T-cell (primary cell): ENCODE results near the gene NXT1. TPM values are rescaled to one million over a fixed set of nuclear protein-coding genes. Genes with fewer than 3 reads are reported as not detected.

Experiments used
- ATAC-seq, 4 experiments: fragments of 200-7000 bp in 3 of 4; fragments of 150-1000 bp in 1 of 4; cut with Tn5 transposase; replicated peaks in 1 of 4; 1 replicate in 3 of 4; 2 replicates in 1 of 4; pipeline ENCODE4 v1.10.0; 2021; ENCODE audit warnings: moderate library complexity in 3 of 4, mild to moderate bottlenecking in 2 of 4, moderate number of reproducible peaks in 1 of 4
- CTCF ChIA-PET, 2 donors: fragments of 300-600 bp; sonication (Branson Sonifier 250); formaldehyde crosslinking; loops; one replicate each; lab custom pipeline; 2022; ENCODE audit warnings: antibody characterized with exemption in 2 of 2; lab: Charles Lee
- POLR2A ChIA-PET, 2 donors: fragments of 300-600 bp; sonication (Branson Sonifier 250); formaldehyde crosslinking; loops; one replicate each; lab custom pipeline; 2022; ENCODE audit warnings: antibody characterized with exemption in 2 of 2; lab: Charles Lee
- DNase-seq, 35 experiments: peaks; one replicate each; pipeline versions ENCODE4 v3.0.0 to v3.0.0-alpha.2; 2013 to 2023
- H3K27ac ChIP-seq: one replicate; pipeline ENCODE4 v1.5.1; 2013; ENCODE audit warnings: low read length
- H3K27me3 ChIP-seq, 2 experiments: replicated peaks in 1 of 2; 1 replicate in 1 of 2; 2 replicates in 1 of 2; pipeline versions ENCODE4 v1.6.1 to v1.7.0; 2013; ENCODE audit warnings: low read length in 1 of 2, mixed read lengths in 1 of 2; ENCODE audit not compliant: control insufficient read depth in 2 of 2, insufficient read depth in 2 of 2; ENCODE audit errors: extremely low read depth in 1 of 2
- H3K36me3 ChIP-seq, 2 donors: 1 replicate in 1 of 2; 2 replicates in 1 of 2; pipeline versions ENCODE4 v1.6.1 to v1.7.0; 2013; ENCODE audit warnings: low read length in 1 of 2; ENCODE audit not compliant: control insufficient read depth in 2 of 2, insufficient read depth in 1 of 2; ENCODE audit errors: extremely low read depth in 1 of 2
- H3K4me1 ChIP-seq, 2 experiments: 1 replicate in 1 of 2; 2 replicates in 1 of 2; pipeline versions ENCODE4 v1.6.1 to v1.7.0; 2013; ENCODE audit warnings: low read length in 2 of 2, mixed read lengths in 1 of 2; ENCODE audit not compliant: insufficient read depth in 2 of 2, control insufficient read depth in 1 of 2; ENCODE audit errors: extremely low read depth in 1 of 2
- H3K4me3 ChIP-seq, 2 donors: 1 replicate in 1 of 2; 2 replicates in 1 of 2; pipeline versions ENCODE4 v1.5.1 to v1.7.0; 2013; ENCODE audit warnings: mild to moderate bottlenecking in 2 of 2, low read length in 1 of 2, moderate library complexity in 1 of 2; ENCODE audit not compliant: control insufficient read depth in 1 of 2; ENCODE audit errors: extremely low read depth in 1 of 2
- H3K9me3 ChIP-seq: 2 replicates; pipeline ENCODE4 v1.7.0; 2013
- H3K27ac Mint-ChIP-seq, 2 donors: one replicate each; pipeline ENCODE4 v1.8.0; 2020 to 2021; ENCODE audit warnings: mild to moderate bottlenecking in 2 of 2, mixed read lengths in 2 of 2
- H3K27me3 Mint-ChIP-seq, 2 donors: one replicate each; pipeline ENCODE4 v1.8.0; 2021 to 2022; ENCODE audit warnings: mixed read lengths in 2 of 2
- H3K36me3 Mint-ChIP-seq: one replicate; pipeline ENCODE4 v1.8.0; 2021; ENCODE audit warnings: mixed read lengths
- H3K4me1 Mint-ChIP-seq, 3 donors: one replicate each; pipeline ENCODE4 v1.8.0; 2020 to 2022; ENCODE audit warnings: mixed read lengths in 3 of 3, mild to moderate bottlenecking in 1 of 3
- H3K4me3 Mint-ChIP-seq, 3 donors: one replicate each; pipeline ENCODE4 v1.8.0; 2020 to 2022; ENCODE audit warnings: mild to moderate bottlenecking in 3 of 3, mixed read lengths in 3 of 3, moderate library complexity in 3 of 3
- H3K9me3 Mint-ChIP-seq, 3 donors: one replicate each; pipeline ENCODE4 v1.8.0; 2020 to 2022; ENCODE audit warnings: mixed read lengths in 3 of 3
- WGBS: methylation state at CpG from one replicate; pipeline ENCODE4 v1.1.5; 2013; ENCODE audit warnings: missing lambda C conversion rate; ENCODE audit not compliant: insufficient coverage; 5-methylcytosine and 5-hydroxymethylcytosine counted together
- total RNA-seq, 35 experiments: library from RNA in 6 of 35; stranded (reverse) in 6 of 35; fragments of 120-200 nt in 1 of 35; gene quantifications; one replicate each; pipeline versions ENCODE4 v1.2.1 to v1.2.4 and lab custom pipeline; 2013 to 2026

NXT1 gene
- total RNA-seq, 5 donors from 2014 or later (not counting 1 experiment from before 2014, with no cell fraction given): 22.1 to 60.0 (median 24.4) TPM

DNA sequence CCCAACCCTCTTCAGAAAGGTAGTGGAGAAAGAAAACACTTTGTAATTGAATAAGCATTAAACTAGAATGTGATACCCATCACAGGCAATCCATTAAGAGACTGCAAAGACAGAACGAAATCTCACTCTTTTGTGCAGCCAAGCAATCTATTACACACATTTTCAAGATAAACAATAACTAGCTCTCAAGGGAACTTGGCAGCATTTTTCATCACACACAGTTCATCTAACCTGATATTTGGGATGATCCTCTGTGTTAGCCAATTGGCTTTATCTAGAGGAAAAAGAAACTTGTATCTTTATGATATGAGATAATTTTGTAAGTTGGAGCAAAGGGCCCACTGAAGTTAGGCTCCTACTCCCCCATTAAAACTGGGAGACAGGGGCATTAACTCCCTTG lies 9.9 kb downstream of the NXT1 start:
- WGBS: 100% methylated on average over 1 of the region's 1 CpG
- no peak overlapping the region for H3K4me3 ChIP-seq
- peaks cover 54 to 56% (median 55%) of the 10 kb centered on the region in 3 donors for H3K4me1 Mint-ChIP-seq
- CTCF ChIA-PET: interaction anchor here in 1 of 2 donors (1.2 to 1.4 kb wide), 2 partner anchors 9 to 11 kb away, joined by 4 to 22 read pairs; partner anchors contain the start of gene NXT1
- H3K9me3 ChIP-seq: no peaks in the 10 kb centered on the region
- H3K4me1 ChIP-seq: peaks cover 13 to 39% of the 10 kb centered on the region in 2 experiments
- peak overlapping the region; percentile 91 for H3K27ac Mint-ChIP-seq
- peaks cover 13% of the 10 kb centered on the region for H3K36me3 Mint-ChIP-seq
- peak overlapping the region; percentile 94 for H3K27ac ChIP-seq
- ATAC-seq: no peak
- no peaks in the 10 kb centered on the region for H3K27me3 Mint-ChIP-seq
- no peaks in the 10 kb centered on the region for H3K9me3 Mint-ChIP-seq
- no peaks in the 10 kb centered on the region for H3K27me3 ChIP-seq
- peak overlapping the region; percentile 81 to 94 (median 84) for H3K4me3 Mint-ChIP-seq
- DNase-seq: no peak
- peaks cover 0 to 8% of the 10 kb centered on the region in 2 donors for H3K36me3 ChIP-seq
- POLR2A ChIA-PET: interaction anchor here in 1 of 2 donors (3.6 kb wide), 1 partner anchor 10 kb away, joined by 27 read pairs; the partner anchor contains the start of gene NXT1

DNA sequence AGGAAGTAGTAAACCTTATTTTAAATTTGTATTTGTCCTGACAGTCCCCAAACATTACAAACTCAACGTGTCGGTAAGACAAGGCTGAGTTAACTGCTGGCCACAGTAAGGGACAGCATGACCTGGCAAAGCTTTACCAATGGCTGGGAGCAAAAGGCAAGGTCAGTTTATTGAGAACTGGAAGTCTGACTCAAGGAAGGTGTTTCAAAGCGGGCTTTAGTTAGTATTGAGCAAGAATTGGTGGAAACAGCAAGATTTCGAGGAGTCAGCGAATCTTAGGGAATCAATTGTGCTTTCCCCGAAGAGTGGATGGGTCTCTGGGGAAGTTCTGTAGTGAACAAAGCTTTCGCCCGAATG lies 10.5 kb downstream of the NXT1 start:
- Mint-ChIP-seq H3K9me3 (no peaks in the 10 kb centered on the region), H3K36me3 (peaks cover 15% of the 10 kb centered on the region), H3K4me1 (peaks cover 57 to 60% (median 58%) of the 10 kb centered on the region in 3 donors), H3K27me3 (no peaks in the 10 kb centered on the region), H3K27ac (peak overlapping the region; percentile 91), H3K4me3 (peak overlapping the region; percentile 81 to 94 (median 84))
- no peaks in the 10 kb centered on the region for H3K9me3 ChIP-seq
- ChIA-PET POLR2A (interaction anchor here in 1 of 2 donors (3.6 kb wide), 1 partner anchor 11 kb away, joined by 27 read pairs; the partner anchor contains the start of gene NXT1), CTCF (interaction anchor here (0.6 to 1.4 kb wide), 3 partner anchors 10 to 59 kb away, joined by 3 to 22 read pairs (median 4); partner anchors contain the start of gene NXT1 (in 1 of the 2))
- peak overlapping the region; percentile 92 to 93 for H3K4me3 ChIP-seq
- H3K27me3 ChIP-seq: no peaks in the 10 kb centered on the region
- H3K4me1 ChIP-seq: peaks cover 15 to 45% of the 10 kb centered on the region in 2 experiments
- DNase-seq (no peak), ATAC-seq (no peak)
- H3K27ac ChIP-seq: peak overlapping the region; percentile 94
- H3K36me3 ChIP-seq: peaks cover 3 to 8% of the 10 kb centered on the region in 2 donors
- WGBS: 2% methylated on average over 6 of the region's 8 CpGs

DNA sequence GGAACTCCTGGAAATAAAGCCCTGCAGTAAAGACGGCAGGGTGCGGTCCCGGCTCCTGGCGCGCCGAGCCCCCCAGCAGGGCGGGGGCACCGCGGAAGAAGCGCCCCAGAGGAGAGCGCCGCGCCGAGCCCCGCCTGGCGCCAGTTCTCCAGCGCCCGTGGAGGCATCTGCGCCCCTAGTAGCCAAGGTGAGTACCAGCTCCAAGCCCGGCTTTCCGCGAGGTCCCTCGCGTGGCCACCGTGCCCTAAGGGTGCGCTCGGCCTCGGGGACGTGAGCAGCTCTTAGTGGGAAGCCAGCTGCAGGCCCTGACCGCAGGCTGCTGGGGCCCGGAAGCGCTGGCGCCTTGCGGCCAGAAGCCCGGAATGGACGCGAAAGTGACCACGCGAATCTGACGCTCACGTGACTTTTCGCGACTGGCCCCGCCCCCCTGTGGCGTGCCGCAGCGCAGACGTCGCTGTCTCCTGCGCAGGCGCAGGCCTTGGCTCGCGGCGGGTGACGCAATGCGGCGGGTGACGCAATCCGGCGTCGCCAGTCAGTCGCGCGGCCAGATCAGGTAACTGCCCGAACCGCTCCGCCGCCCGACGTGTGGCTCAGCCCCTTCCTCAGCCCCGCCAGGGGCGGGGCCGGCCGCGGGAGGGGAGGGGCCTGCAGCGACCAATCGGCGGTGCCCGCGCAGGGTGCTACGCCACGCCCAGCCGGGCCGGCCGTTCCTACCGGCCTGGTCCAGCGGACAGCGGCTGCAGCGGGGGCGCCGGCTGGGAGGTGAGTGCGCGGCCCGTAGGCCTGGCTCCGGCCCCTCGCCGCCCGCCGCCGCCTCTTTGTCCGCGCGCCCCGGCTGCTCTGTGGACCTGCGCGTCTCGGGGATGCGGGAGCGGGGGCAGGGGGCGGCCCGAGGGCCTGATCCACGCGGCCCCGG lies 11.1 kb downstream of the NXT1 start, which contains the start of gene GZF1:
TSS of gene GZF1 (plus strand) at position 707 of the 916 bp plus-strand sequence. CDS start 2,202 bp downstream, outside the sequence.
- no peaks in the 10 kb centered on the region for H3K27me3 ChIP-seq
- H3K4me3 ChIP-seq: peak within 1 kb of the TSS; percentile 92 to 93
- H3K36me3 Mint-ChIP-seq: peaks cover 18% of the 10 kb centered on the region
- no peaks in the 10 kb centered on the region for H3K9me3 Mint-ChIP-seq
- peak within 1 kb of the TSS; percentile 91 to 94 for H3K27ac Mint-ChIP-seq
- WGBS: under 1% methylated on average over 113 of the region's 114 CpGs
- H3K4me1 ChIP-seq: peaks cover 15 to 46% of the 10 kb centered on the region in 2 experiments
- no peaks in the 10 kb centered on the region for H3K9me3 ChIP-seq
- H3K4me3 Mint-ChIP-seq: peak within 1 kb of the TSS; percentile 93 to 95 (median 94)
- H3K27me3 Mint-ChIP-seq: no peaks in the 10 kb centered on the region
- peaks cover 3 to 8% of the 10 kb centered on the region in 2 donors for H3K36me3 ChIP-seq
- peaks cover 63 to 66% (median 64%) of the 10 kb centered on the region in 3 donors for H3K4me1 Mint-ChIP-seq
- ATAC-seq: peak; percentile 77 to 84 (median 80)
- ChIA-PET CTCF (interaction anchor here (0.6 to 1.4 kb wide), 3 partner anchors 10 to 59 kb away, joined by 3 to 22 read pairs (median 4); partner anchors contain the start of gene NXT1 (in 1 of the 2)), POLR2A (interaction anchor here in 1 of 2 donors (3.6 kb wide), 1 partner anchor 12 kb away, joined by 27 read pairs; the partner anchor contains the start of gene NXT1)
- peak within 1 kb of the TSS; percentile 94 for H3K27ac ChIP-seq
- peak; percentile 93 to 99 (median 96) for DNase-seq

DNA sequence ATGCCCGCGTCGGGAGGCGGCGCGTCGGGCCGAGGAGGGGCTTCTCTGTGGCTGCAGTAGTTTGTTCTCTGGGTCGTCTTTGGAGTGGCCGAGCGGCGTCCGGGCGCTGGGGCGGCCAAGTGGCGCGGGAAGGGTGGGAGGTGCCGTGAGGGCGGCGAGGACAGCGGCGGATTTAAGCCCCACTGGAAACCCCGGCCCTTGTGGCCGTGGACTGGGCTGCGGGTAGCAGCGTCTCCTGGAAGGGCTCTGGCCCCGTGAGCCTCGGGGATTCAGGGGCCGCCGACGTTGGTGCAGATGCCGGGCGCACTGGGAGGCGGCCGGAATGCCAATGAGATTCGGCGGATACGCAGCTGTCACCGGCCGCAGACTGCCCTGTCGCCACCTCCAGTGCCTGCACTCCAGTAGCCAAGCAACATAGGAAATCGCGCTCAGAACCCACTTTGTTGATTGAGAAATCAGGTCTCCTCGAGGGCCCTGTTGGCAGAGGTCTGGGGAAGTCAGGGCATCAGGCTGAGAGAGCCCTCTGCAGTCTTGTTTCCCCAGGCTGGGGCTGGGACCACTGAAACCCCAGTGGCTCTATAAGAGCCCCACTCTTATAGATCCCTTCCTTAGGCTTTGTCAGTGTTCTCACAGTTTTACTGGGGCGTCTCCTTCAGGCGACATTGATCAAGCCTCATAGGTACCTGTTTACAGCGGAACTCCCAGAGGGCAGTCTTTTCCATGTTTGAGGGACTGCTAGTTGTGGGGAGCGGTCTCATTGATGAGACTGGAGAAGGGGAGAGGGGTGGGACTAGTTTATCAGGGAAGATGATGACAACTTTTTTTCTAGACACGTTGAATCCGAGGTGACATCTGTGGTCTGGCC lies 12.0 kb downstream of the NXT1 start:
- ATAC-seq: no peak
- peak in 24 of 35 experiments; percentile 12 to 54 (median 26) for DNase-seq
- Histone ChIP-seq H3K9me3 (no peaks in the 10 kb centered on the region), H3K27me3 (no peaks in the 10 kb centered on the region), H3K36me3 (peaks cover 3 to 8% of the 10 kb centered on the region in 2 donors), H3K4me3 (peak overlapping the region; percentile 82 to 93), H3K4me1 (peaks cover 11 to 37% of the 10 kb centered on the region in 2 experiments), H3K27ac (peak overlapping the region; percentile 76)
- 6% methylated on average over 50 of the region's 50 CpGs for WGBS
- H3K27ac Mint-ChIP-seq: peak overlapping the region; percentile 91 to 94
- no peaks in the 10 kb centered on the region for H3K27me3 Mint-ChIP-seq
- peaks cover 65 to 67% (median 66%) of the 10 kb centered on the region in 3 donors for H3K4me1 Mint-ChIP-seq
- peak overlapping the region; percentile 93 to 95 (median 94) for H3K4me3 Mint-ChIP-seq
- ChIA-PET CTCF (interaction anchor here in 1 of 2 donors (4.3 kb wide), 1 partner anchor 12 kb away, joined by 15 read pairs; the partner anchor contains the start of gene NXT1), POLR2A (interaction anchor here in 1 of 2 donors (3.6 kb wide), 1 partner anchor 13 kb away, joined by 27 read pairs; the partner anchor contains the start of gene NXT1)
- no peaks in the 10 kb centered on the region for H3K9me3 Mint-ChIP-seq
- peaks cover 18% of the 10 kb centered on the region for H3K36me3 Mint-ChIP-seq

DNA sequence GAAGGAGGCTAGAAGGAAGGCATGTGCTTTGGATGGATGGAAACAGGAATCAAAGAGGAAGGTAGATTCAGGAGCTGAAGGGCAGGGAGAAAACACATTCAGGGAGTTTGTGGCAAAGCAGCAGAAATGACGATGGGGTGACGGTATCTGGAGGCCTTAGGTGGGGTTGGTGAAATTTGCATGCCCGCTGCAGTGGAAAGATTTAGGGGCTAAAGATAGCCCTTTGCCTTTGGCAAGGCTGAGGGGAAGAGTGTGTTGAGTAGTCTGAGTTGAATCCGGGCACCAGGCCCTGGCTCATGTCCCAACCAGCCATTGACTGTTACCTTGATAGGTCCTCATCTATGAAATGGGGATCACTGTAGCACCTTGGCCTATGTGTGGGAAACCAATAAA lies 12.7 kb downstream of the NXT1 start:
- Mint-ChIP-seq H3K4me3 (peak overlapping the region; percentile 93 to 95 (median 94)), H3K27me3 (no peaks in the 10 kb centered on the region), H3K4me1 (peaks cover 61 to 72% (median 67%) of the 10 kb centered on the region in 3 donors), H3K27ac (peak overlapping the region; percentile 91 to 94), H3K36me3 (peaks cover 18% of the 10 kb centered on the region), H3K9me3 (no peaks in the 10 kb centered on the region)
- Histone ChIP-seq H3K36me3 (peaks cover 3 to 8% of the 10 kb centered on the region in 2 donors), H3K27ac (peak overlapping the region; percentile 76), H3K4me3 (peak overlapping the region; percentile 82 to 93), H3K9me3 (no peaks in the 10 kb centered on the region), H3K4me1 (peaks cover 11 to 36% of the 10 kb centered on the region in 2 experiments), H3K27me3 (no peaks in the 10 kb centered on the region)
- no peak for ATAC-seq
- ChIA-PET POLR2A (interaction anchor here in 1 of 2 donors (3.6 kb wide), 1 partner anchor 13 kb away, joined by 27 read pairs; the partner anchor contains the start of gene NXT1), CTCF (interaction anchor here in 1 of 2 donors (4.3 kb wide), 1 partner anchor 13 kb away, joined by 15 read pairs; the partner anchor contains the start of gene NXT1)
- no peak for DNase-seq
- 89% methylated on average over 4 of the region's 4 CpGs for WGBS
